Uterus (tissue), 4 donors: Measurements from ENCODE around the gene GRM5. TPM values are rescaled to one million over a fixed set of nuclear protein-coding genes. Genes with fewer than 3 reads are reported as not detected.

ENCODE experiments used
- DNase-seq, 2 donors: peaks; one replicate each; pipeline ENCODE4 v3.0.0-alpha.2; 2019 to 2020
- H3K27ac ChIP-seq, 2 donors: fragments of 200-600 bp; sonication (generic); 1 replicate in 1 of 2; 2 replicates in 1 of 2; pipeline ENCODE4 v1.5.1; 2016 to 2018
- H3K27me3 ChIP-seq, 2 donors: fragments of 200-600 bp; sonication (generic); one replicate each; pipeline ENCODE4 v1.5.1; 2018 to 2019; ENCODE audit warnings: control low read depth in 1 of 2
- H3K36me3 ChIP-seq, 2 donors: fragments of 200-600 bp; sonication (generic); one replicate each; pipeline ENCODE4 v1.5.1; 2019; ENCODE audit warnings: control low read depth in 1 of 2
- H3K4me1 ChIP-seq, 2 donors: fragments of 200-600 bp; sonication (generic); one replicate each; pipeline ENCODE4 v1.5.1; 2018 to 2019; ENCODE audit warnings: control low read depth in 1 of 2
- H3K4me3 ChIP-seq, 2 donors: fragments of 200-600 bp; sonication (generic); 1 replicate in 1 of 2; 2 replicates in 1 of 2; pipeline ENCODE4 v1.5.1; 2018 to 2019; ENCODE audit warnings: mild to moderate bottlenecking in 1 of 2
- H3K9me3 ChIP-seq, 2 donors: fragments of 200-600 bp; sonication (generic); one replicate each; pipeline ENCODE4 v1.5.1; 2019; ENCODE audit warnings: control low read depth in 1 of 2
- POLR2A ChIP-seq, 2 donors: fragments of 450-650 bp; IDR thresholded peaks; one replicate each; pipeline ENCODE4 v1.6.1; 2016; ENCODE audit warnings: antibody characterized with exemption in 2 of 2, mild to moderate bottlenecking in 1 of 2, moderate library complexity in 1 of 2
- intact Hi-C: fragments of 100-400 bp; cut with DNase I; formaldehyde crosslinking; loops from one replicate; pipeline ENCODE4 v1.15.1; 2023; ENCODE audit warnings: low total_unique reads
- total RNA-seq, 4 donors: library from RNA; depleted of rRNA in 3 of 4; stranded (reverse); fragments of >200 nt in 3 of 4; gene quantifications; one replicate each; pipeline versions ENCODE4 v1.1.0 to v1.2.4, GENCODE V29; 2014 to 2023
- TF ChIP-seq, protein P1 (sequence below), 4 experiments: fragments of 200-600 bp in 2 of 4; fragments of 450-650 bp in 2 of 4; sonication (generic) in 2 of 4; IDR thresholded peaks; one replicate each; pipeline ENCODE4 v1.5.1; 2016 to 2019; ENCODE audit warnings: antibody characterized with exemption in 4 of 4, mild to moderate bottlenecking in 2 of 4, moderate library complexity in 1 of 4
- donor health status: DM: yes; HTN: yes; CAD: no.

The GRM5 gene
- total RNA-seq, 4 donors from 2014 or later = under 0.01 to 2.2 TPM; not detected in 2

- no peaks in the 10 kb centered on the region for H3K36me3 ChIP-seq
- H3K9me3 ChIP-seq = no peaks in the 10 kb centered on the region
- no peak overlapping the region for H3K27ac ChIP-seq
- intact Hi-C loops = no loop called here
- no peak overlapping the region for H3K4me3 ChIP-seq
- TF ChIP-seq POLR2A (IDR thresholded peaks at IDR 0.05) = no peak
- TF ChIP-seq, protein P1, sequence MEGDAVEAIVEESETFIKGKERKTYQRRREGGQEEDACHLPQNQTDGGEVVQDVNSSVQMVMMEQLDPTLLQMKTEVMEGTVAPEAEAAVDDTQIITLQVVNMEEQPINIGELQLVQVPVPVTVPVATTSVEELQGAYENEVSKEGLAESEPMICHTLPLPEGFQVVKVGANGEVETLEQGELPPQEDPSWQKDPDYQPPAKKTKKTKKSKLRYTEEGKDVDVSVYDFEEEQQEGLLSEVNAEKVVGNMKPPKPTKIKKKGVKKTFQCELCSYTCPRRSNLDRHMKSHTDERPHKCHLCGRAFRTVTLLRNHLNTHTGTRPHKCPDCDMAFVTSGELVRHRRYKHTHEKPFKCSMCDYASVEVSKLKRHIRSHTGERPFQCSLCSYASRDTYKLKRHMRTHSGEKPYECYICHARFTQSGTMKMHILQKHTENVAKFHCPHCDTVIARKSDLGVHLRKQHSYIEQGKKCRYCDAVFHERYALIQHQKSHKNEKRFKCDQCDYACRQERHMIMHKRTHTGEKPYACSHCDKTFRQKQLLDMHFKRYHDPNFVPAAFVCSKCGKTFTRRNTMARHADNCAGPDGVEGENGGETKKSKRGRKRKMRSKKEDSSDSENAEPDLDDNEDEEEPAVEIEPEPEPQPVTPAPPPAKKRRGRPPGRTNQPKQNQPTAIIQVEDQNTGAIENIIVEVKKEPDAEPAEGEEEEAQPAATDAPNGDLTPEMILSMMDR (IDR thresholded peaks at IDR 0.05) = no peak
- H3K27me3 ChIP-seq = no peaks in the 10 kb centered on the region
- no peaks in the 10 kb centered on the region for H3K4me1 ChIP-seq
- no peak for DNase-seq
Observed at GRCh38 chr11:88533001-88533400, 532.8 kb downstream of the GRM5 start.

- TF ChIP-seq, protein P1 (IDR thresholded peaks at IDR 0.05) = no peak
- no peak for TF ChIP-seq POLR2A (IDR thresholded peaks at IDR 0.05)
- Histone ChIP-seq H3K36me3 (no peaks in the 10 kb centered on the region), H3K27ac (no peak overlapping the region), H3K4me3 (no peak overlapping the region), H3K4me1 (no peaks in the 10 kb centered on the region), H3K27me3 (no peaks in the 10 kb centered on the region), H3K9me3 (no peaks in the 10 kb centered on the region)
- intact Hi-C loops = no loop called here
- DNase-seq = no peak
Observed at GRCh38 chr11:88531831-88532230, 534.0 kb downstream of the GRM5 start.

- intact Hi-C loops = no loop called here
- no peaks in the 10 kb centered on the region for H3K27me3 ChIP-seq
- no peaks in the 10 kb centered on the region for H3K9me3 ChIP-seq
- no peaks in the 10 kb centered on the region for H3K36me3 ChIP-seq
- TF ChIP-seq, protein P1 (IDR thresholded peaks at IDR 0.05) = no peak
- TF ChIP-seq POLR2A (IDR thresholded peaks at IDR 0.05) = no peak
- H3K27ac ChIP-seq = no peak overlapping the region
- DNase-seq = no peak
- no peaks in the 10 kb centered on the region for H3K4me1 ChIP-seq
- H3K4me3 ChIP-seq = no peak overlapping the region
Observed at GRCh38 chr11:88529426-88529825, 536.4 kb downstream of the GRM5 start.

DNA sequence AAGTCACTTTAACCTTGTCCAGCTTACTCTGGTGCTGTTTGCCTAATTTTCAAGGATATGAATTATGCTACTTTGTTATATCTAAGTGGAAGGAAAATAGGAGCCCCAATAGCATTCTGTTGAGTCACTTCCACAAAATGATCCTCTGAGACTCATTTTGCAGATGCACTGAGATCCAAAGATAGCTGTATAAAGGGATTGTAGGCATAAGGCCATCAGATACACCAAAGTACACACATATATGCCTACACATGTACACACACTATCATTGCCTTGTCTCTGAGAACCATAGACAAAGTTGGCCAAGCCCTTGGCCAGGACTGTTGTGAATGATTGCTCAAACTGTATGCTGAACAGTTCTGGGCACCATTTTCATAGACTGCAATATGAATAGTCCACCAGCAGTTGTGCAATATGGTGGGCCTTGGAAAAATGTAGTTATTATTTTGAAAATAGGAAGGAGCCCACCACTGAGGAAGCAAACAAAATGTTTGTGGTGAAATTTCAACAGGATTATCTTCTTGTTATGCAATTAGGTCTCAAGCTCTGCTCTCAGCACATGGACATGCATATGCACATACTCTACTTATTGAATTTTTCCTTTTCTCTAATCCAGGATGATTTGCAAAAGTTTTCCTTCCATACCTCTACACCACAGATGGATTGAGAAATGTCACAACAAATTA is 542.3 kb downstream of the GRM5 start:
- intact Hi-C loops = no loop called here
- no peak for DNase-seq
- Histone ChIP-seq H3K9me3 (no peaks in the 10 kb centered on the region), H3K36me3 (no peaks in the 10 kb centered on the region), H3K27me3 (no peaks in the 10 kb centered on the region), H3K4me1 (no peaks in the 10 kb centered on the region), H3K4me3 (no peak overlapping the region), H3K27ac (no peak overlapping the region)
- TF ChIP-seq POLR2A (IDR thresholded peaks at IDR 0.05) = no peak
- TF ChIP-seq, protein P1 (IDR thresholded peaks at IDR 0.05) = no peak

DNA sequence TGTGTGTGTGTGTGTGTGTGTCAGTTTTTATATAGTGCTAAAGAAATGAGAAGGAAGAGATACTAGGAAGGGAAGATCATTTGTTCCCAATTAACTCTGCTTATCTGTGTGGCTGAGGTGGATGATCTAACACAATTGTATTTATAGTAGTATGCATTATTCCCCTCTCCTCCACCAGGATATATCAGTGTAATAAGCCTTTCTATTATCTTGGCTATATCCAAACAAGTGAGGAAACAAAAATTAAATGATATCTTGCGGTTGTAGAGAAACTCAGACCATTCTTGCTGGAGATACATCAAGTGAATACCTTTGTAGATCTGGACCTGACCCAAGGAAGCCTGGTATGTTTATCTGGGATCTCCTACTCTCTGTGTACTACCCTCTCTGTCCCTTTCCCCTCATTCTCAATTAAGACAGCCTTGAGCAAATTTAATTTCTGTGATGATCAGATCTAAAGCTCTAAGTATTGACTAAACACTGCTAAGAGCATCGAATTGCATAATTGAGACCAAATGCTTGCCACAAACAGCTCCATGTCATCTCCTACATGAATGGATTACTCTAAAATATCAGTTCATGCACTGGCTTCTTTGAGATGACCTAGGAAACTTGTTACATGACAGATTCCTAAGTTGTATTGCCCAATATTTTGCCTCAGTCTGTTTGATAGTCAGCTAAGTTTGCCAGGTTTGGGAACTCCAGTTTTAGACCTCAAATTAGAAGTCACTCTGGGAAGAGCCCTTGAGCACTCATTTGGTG is 543.0 kb downstream of the GRM5 start:
- intact Hi-C loops = no loop called here
- H3K4me3 ChIP-seq = no peak overlapping the region
- H3K4me1 ChIP-seq = no peaks in the 10 kb centered on the region
- H3K27ac ChIP-seq = no peak overlapping the region
- no peaks in the 10 kb centered on the region for H3K27me3 ChIP-seq
- TF ChIP-seq, protein P1 (IDR thresholded peaks at IDR 0.05) = no peak
- DNase-seq = no peak
- H3K9me3 ChIP-seq = no peaks in the 10 kb centered on the region
- no peaks in the 10 kb centered on the region for H3K36me3 ChIP-seq
